NCI-H1105 (cell line): Measurements from ENCODE around the gene CNPY1.
A peak's percentile ranks its signal among the peaks of the same experiment; 100 is the strongest.

Experiments
- DNase-seq: peaks from one replicate; lab custom pipeline; 2025; lab: John Stamatoyannopoulos, UW

Gene CNPY1

GRCh38 chr7:155489158-155489840 lies 57.1 kb downstream of the CNPY1 start:
- no peak for DNase-seq

- no peak for DNase-seq
Observed at GRCh38 chr7:155488483-155489127, 57.8 kb downstream of the CNPY1 start.

- DNase-seq = no peak
Observed at GRCh38 chr7:155487509-155488482, 58.6 kb downstream of the CNPY1 start.

- no peak for DNase-seq
Observed at GRCh38 chr7:155486783-155487508, 59.4 kb downstream of the CNPY1 start.

- DNase-seq = no peak
Observed at GRCh38 chr7:155484483-155485399, 61.6 kb downstream of the CNPY1 start.

GRCh38 chr7:155483868-155484325 lies 62.5 kb downstream of the CNPY1 start:
- no peak for DNase-seq

GRCh38 chr7:155483245-155483644 lies 63.1 kb downstream of the CNPY1 start:
- no peak for DNase-seq

GRCh38 chr7:155482511-155483183 lies 63.7 kb downstream of the CNPY1 start:
- DNase-seq = no peak

- no peak for DNase-seq
Observed at GRCh38 chr7:155481764-155482163, 64.6 kb downstream of the CNPY1 start.

- no peak for DNase-seq
Observed at GRCh38 chr7:155477476-155477875, 68.9 kb downstream of the CNPY1 start.

GRCh38 chr7:155471718-155472117 lies 74.6 kb downstream of the CNPY1 start:
- DNase-seq = no peak

- no peak for DNase-seq
Observed at GRCh38 chr7:155470686-155471638, 75.4 kb downstream of the CNPY1 start.

- no peak for DNase-seq
Observed at GRCh38 chr7:155470186-155470487, 76.2 kb downstream of the CNPY1 start.

GRCh38 chr7:155469311-155470185 lies 76.8 kb downstream of the CNPY1 start:
- DNase-seq = no peak

- no peak for DNase-seq
Observed at GRCh38 chr7:155468785-155469148, 77.6 kb downstream of the CNPY1 start.

- peak; percentile 78 for DNase-seq
Observed at GRCh38 chr7:155467846-155468784, 78.2 kb downstream of the CNPY1 start.
